PC-3 (cell line): Measurements from ENCODE around the gene MRTFA.
"Not testable (repeated sequence)": the region's sequence is repeated elsewhere in the genome, so short reads cannot be mapped to it uniquely, and the experiment has no call there.

ENCODE experiments used
- EZH2 ChIP-seq: fragments of 300-600 bp; sonication (generic); IDR thresholded peaks from one replicate; pipeline ENCODE4 v1.6.1; 2017; ENCODE audit warnings: antibody characterized with exemption, mild to moderate bottlenecking, low read length; ENCODE audit not compliant: unreplicated experiment
- EZH2phosphoT487 ChIP-seq: fragments of 300-600 bp; sonication (generic); IDR thresholded peaks from 2 replicates; pipeline ENCODE4 v1.6.1; 2018; ENCODE audit warnings: mild to moderate bottlenecking, antibody characterized with exemption, low read length, borderline replicate concordance
- TF ChIP-seq, protein P1 (sequence below): fragments of 300-600 bp; sonication (generic); conservative IDR thresholded peaks from 2 replicates; pipeline ENCODE4 v1.5.1; 2017; ENCODE audit warnings: antibody characterized with exemption, low read depth, mild to moderate bottlenecking, low read length

DNA sequence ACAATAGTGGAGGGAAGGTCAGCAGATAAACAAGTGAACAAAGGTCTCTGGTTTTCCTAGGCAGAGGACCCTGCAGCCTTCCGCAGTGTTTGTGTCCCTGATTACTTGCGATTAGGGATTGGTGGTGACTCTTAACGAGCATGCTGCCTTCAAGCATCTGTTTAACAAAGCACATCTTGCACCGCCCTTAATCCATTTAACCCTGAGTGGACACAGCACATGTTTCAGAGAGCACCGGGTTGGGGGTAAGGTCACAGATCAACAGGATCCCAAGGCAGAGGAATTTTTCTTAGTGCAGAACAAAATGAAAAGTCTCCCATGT is 136.1 kb downstream of the MRTFA start:
- TF ChIP-seq, protein P1, sequence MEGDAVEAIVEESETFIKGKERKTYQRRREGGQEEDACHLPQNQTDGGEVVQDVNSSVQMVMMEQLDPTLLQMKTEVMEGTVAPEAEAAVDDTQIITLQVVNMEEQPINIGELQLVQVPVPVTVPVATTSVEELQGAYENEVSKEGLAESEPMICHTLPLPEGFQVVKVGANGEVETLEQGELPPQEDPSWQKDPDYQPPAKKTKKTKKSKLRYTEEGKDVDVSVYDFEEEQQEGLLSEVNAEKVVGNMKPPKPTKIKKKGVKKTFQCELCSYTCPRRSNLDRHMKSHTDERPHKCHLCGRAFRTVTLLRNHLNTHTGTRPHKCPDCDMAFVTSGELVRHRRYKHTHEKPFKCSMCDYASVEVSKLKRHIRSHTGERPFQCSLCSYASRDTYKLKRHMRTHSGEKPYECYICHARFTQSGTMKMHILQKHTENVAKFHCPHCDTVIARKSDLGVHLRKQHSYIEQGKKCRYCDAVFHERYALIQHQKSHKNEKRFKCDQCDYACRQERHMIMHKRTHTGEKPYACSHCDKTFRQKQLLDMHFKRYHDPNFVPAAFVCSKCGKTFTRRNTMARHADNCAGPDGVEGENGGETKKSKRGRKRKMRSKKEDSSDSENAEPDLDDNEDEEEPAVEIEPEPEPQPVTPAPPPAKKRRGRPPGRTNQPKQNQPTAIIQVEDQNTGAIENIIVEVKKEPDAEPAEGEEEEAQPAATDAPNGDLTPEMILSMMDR: not testable (repeated sequence)
- TF ChIP-seq EZH2, EZH2phosphoT487: not testable (repeated sequence)
